Calu3 (cell line): ENCODE data around the gene FAAH2. TPM values are rescaled to one million over a fixed set of nuclear protein-coding genes. Genes with fewer than 3 reads are reported as not detected.

ENCODE experiments used
- BruUV-seq: library from RNA; stranded (reverse); fragments of 400-500 nt; replicated peaks from 2 replicates; lab custom pipeline; 2021; lab: Mats Ljungman, UMichigan
- CTCF ChIA-PET: fragments of 300-600 bp; sonication (Branson Sonifier 250); formaldehyde crosslinking; loops from one replicate; lab custom pipeline; 2022; ENCODE audit warnings: antibody characterized with exemption; lab: Charles Lee
- DNase-seq: peaks from one replicate; pipeline ENCODE4 v3.0.0; 2022
- H3K27ac Mint-ChIP-seq: one replicate; pipeline ENCODE4 v1.8.0; 2022; ENCODE audit warnings: mixed read lengths; ENCODE audit not compliant: unreplicated experiment
- H3K27me3 Mint-ChIP-seq: one replicate; pipeline ENCODE4 v1.8.0; 2022; ENCODE audit warnings: mixed read lengths; ENCODE audit not compliant: unreplicated experiment
- H3K36me3 Mint-ChIP-seq: one replicate; pipeline ENCODE4 v1.8.0; 2022; ENCODE audit warnings: mild to moderate bottlenecking, moderate library complexity, mixed read lengths; ENCODE audit not compliant: insufficient read depth, unreplicated experiment
- H3K4me1 Mint-ChIP-seq: one replicate; pipeline ENCODE4 v1.8.0; 2022; ENCODE audit warnings: mild to moderate bottlenecking, low read depth, mixed read lengths; ENCODE audit not compliant: unreplicated experiment
- H3K4me3 Mint-ChIP-seq: one replicate; pipeline ENCODE4 v1.8.0; 2022; ENCODE audit warnings: mild to moderate bottlenecking, low read depth, moderate library complexity, mixed read lengths; ENCODE audit not compliant: unreplicated experiment
- H3K9me3 Mint-ChIP-seq: one replicate; pipeline ENCODE4 v1.8.0; 2022; ENCODE audit warnings: low read depth, mixed read lengths; ENCODE audit not compliant: unreplicated experiment
- intact Hi-C: fragments of 100-400 bp; cut with micrococcal nuclease; formaldehyde crosslinking; loops from one replicate; pipeline ENCODE4 v1.10.0; 2022; ENCODE audit not compliant: unreplicated experiment
- total RNA-seq: library from RNA; stranded (reverse); gene quantifications from 2 replicates; pipeline ENCODE4 v1.2.3, GENCODE V29; 2022
- TF ChIP-seq, protein P1 (sequence below): fragments of 200-600 bp; IDR thresholded peaks from one replicate; pipeline ENCODE4 v1.8.0; 2022; ENCODE audit warnings: antibody characterized with exemption; ENCODE audit not compliant: unreplicated experiment

The FAAH2 gene
- total RNA-seq, 1 experiment from 2014 or later = 9.1 TPM

DNA sequence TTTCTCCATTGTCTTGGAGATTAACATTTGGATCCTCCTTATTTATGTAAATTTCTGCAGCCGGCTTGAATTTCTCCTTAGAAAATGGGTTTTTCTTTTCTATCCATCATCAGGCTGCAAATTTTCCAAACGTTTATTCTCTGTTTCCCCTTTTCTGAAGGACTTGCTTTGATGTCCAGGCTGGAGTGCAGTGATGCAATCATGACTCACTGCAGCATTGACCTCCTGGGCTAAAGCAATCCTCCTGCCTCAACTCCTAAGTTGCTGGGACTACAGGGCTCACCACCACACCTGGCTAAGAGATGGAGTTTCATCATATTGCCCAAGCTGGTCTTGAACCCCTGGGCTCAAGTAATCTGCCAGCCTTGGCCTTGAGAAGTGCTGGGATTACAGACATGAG lies 161.3 kb downstream of the FAAH2 start:
- DNase-seq = no peak
- Mint-ChIP-seq H3K27ac (no peak overlapping the region), H3K36me3 (no peaks in the 10 kb centered on the region), H3K4me1 (no peaks in the 10 kb centered on the region), H3K27me3 (no peaks in the 10 kb centered on the region), H3K4me3 (no peak overlapping the region), H3K9me3 (peaks cover 7% of the 10 kb centered on the region)
- CTCF ChIA-PET = no interaction called here
- BruUV-seq = no TSS peak
- intact Hi-C loops = no loop called here
- TF ChIP-seq, protein P1, sequence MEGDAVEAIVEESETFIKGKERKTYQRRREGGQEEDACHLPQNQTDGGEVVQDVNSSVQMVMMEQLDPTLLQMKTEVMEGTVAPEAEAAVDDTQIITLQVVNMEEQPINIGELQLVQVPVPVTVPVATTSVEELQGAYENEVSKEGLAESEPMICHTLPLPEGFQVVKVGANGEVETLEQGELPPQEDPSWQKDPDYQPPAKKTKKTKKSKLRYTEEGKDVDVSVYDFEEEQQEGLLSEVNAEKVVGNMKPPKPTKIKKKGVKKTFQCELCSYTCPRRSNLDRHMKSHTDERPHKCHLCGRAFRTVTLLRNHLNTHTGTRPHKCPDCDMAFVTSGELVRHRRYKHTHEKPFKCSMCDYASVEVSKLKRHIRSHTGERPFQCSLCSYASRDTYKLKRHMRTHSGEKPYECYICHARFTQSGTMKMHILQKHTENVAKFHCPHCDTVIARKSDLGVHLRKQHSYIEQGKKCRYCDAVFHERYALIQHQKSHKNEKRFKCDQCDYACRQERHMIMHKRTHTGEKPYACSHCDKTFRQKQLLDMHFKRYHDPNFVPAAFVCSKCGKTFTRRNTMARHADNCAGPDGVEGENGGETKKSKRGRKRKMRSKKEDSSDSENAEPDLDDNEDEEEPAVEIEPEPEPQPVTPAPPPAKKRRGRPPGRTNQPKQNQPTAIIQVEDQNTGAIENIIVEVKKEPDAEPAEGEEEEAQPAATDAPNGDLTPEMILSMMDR = no peak

DNA sequence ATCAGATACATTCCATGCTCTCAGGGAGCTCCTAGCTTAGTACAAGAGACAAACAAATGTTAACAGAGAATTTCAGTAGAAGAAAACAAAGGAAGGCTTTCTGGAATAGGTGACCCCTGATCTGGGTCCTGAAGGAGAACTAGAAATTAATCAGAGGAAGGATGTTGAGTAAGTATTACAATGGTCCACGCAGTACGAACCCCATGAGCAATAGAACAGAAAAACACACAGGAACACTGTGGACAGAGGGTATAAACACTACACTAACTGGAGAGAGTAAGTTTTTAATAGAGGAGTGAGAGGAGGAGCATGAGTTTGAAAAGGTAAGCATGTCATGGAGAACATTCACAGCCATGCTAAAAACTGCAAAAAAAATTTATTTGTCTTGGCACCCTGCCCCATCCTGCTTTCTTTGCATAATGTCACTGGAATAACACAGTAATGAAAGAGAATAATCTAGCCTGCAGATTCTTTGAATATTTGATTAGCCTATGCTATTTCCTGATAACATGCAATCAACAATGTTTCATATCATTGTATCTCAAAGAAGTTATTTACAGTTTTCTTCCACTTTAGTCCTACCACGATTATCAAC lies 165.0 kb downstream of the FAAH2 start:
- Mint-ChIP-seq H3K4me3 (no peak overlapping the region), H3K36me3 (no peaks in the 10 kb centered on the region), H3K4me1 (no peaks in the 10 kb centered on the region), H3K27me3 (no peaks in the 10 kb centered on the region), H3K9me3 (peaks cover 6% of the 10 kb centered on the region), H3K27ac (no peak overlapping the region)
- DNase-seq = no peak
- intact Hi-C loops = no loop called here
- CTCF ChIA-PET = no interaction called here
- TF ChIP-seq, protein P1 = no peak
- BruUV-seq = no TSS peak

DNA sequence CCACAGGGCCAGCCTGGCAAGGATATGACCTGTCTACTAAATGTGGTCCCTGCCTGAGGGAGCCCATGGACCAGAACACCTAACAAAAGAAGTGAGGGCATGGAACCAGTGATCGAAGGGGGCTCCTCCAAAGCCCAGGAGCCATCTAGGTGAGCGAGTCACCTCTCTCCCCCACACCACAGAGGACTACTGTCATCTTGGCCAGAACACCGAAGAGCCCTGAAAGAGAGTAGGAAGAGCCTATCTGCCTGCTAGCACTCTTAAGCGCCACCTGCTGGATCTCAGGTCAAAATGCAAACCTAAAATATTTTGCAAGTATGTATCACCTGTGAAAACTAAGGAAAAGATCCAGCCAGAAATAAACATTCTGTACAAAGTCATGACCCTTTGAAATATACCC lies 167.4 kb downstream of the FAAH2 start:
- CTCF ChIA-PET = no interaction called here
- H3K4me3 Mint-ChIP-seq = no peak overlapping the region
- TF ChIP-seq, protein P1 = no peak
- no peaks in the 10 kb centered on the region for H3K36me3 Mint-ChIP-seq
- no TSS peak for BruUV-seq
- DNase-seq = no peak
- H3K27me3 Mint-ChIP-seq = no peaks in the 10 kb centered on the region
- H3K9me3 Mint-ChIP-seq = peaks cover 9% of the 10 kb centered on the region
- H3K4me1 Mint-ChIP-seq = no peaks in the 10 kb centered on the region
- intact Hi-C loops = loop anchor here (2.0 kb wide), 1 partner anchor 171 kb away; no protein-coding TSS in a partner anchor
- no peak overlapping the region for H3K27ac Mint-ChIP-seq

DNA sequence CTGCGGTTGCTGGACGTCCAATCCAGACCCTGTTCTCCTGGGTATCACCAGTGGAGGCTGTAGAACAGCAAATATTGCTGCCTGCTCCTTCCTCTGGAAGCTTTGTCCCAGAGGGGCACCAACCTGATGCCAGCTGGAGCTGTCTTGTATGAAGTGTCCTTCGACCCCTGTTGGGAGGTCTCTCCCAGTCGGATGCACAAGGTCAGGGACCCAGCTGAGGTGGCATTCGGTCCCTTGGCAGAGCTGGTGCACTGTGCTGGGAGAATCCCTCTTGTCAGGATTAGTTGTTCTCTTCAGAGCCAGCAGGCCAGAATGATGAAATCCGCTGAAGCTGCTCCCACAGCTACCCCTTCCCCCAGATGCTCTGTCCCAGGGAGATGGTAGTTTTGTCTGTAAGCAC lies 195.0 kb downstream of the FAAH2 start:
- Mint-ChIP-seq H3K4me3 (no peak overlapping the region), H3K4me1 (no peaks in the 10 kb centered on the region), H3K36me3 (no peaks in the 10 kb centered on the region), H3K9me3 (peaks cover 10% of the 10 kb centered on the region), H3K27me3 (no peaks in the 10 kb centered on the region), H3K27ac (no peak overlapping the region)
- intact Hi-C loops = no loop called here
- DNase-seq = no peak
- CTCF ChIA-PET = no interaction called here
- no TSS peak for BruUV-seq
- TF ChIP-seq, protein P1 = no peak
